ENCODE measurements around the gene AFF3. TPM values are rescaled to one million over a fixed set of nuclear protein-coding genes. Genes with fewer than 3 reads are reported as not detected.

The AFF3 gene
- total and polyA plus RNA-seq, 10 donors = 6.0 to 92.2 (median 64.0) TPM

DNA sequence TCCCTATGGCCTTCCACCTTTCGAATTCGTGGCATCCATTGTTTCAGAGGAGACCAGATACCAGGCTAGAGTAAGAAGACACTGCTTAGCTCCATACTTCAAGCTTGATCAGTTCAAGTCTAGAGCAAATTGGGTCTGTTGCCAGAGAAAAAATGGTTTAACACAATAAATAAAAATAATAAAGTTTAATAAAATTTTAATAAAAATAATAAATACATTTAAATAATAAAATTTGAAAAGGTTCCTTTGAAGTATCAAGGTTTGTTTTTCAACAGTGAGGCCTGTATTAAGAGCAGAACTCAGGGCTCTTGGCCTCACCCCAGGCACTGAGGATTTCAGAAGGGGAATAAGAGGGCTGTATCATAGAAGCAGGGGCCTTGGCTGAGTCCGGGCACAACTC is 547.0 kb downstream of the AFF3 start:
- no peaks in the 10 kb centered on the region for H3K4me1 ChIP-seq
- intact Hi-C loops (cut with DNase I; ENCODE audit: low total_unique reads) = no loop called here
- H3K4me3 ChIP-seq = no peak overlapping the region
- H3K36me3 ChIP-seq = peaks cover 0 to 65% (median 0%) of the 10 kb centered on the region in 6 donors
- no peak overlapping the region for H3K27ac ChIP-seq
- WGBS, 5 donors = 92 to 98% (median 94%) methylated on average over 3 of the region's 3 CpGs
- no peak for TF ChIP-seq POLR2A (IDR thresholded peaks at IDR 0.05)
- TF ChIP-seq POLR2AphosphoS5 (IDR thresholded peaks at IDR 0.05) = no peak
- TF ChIP-seq, protein P1, sequence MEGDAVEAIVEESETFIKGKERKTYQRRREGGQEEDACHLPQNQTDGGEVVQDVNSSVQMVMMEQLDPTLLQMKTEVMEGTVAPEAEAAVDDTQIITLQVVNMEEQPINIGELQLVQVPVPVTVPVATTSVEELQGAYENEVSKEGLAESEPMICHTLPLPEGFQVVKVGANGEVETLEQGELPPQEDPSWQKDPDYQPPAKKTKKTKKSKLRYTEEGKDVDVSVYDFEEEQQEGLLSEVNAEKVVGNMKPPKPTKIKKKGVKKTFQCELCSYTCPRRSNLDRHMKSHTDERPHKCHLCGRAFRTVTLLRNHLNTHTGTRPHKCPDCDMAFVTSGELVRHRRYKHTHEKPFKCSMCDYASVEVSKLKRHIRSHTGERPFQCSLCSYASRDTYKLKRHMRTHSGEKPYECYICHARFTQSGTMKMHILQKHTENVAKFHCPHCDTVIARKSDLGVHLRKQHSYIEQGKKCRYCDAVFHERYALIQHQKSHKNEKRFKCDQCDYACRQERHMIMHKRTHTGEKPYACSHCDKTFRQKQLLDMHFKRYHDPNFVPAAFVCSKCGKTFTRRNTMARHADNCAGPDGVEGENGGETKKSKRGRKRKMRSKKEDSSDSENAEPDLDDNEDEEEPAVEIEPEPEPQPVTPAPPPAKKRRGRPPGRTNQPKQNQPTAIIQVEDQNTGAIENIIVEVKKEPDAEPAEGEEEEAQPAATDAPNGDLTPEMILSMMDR (IDR thresholded peaks at IDR 0.05 in 8 of 11, conservative IDR thresholded peaks at IDR 0.05 in 3 of 11) = no peak
- H3K27me3 ChIP-seq (replicated peaks in 1 of 7) = no peaks in the 10 kb centered on the region
- no peaks in the 10 kb centered on the region for H3K9me3 ChIP-seq
- DNase-seq = no peak

DNA sequence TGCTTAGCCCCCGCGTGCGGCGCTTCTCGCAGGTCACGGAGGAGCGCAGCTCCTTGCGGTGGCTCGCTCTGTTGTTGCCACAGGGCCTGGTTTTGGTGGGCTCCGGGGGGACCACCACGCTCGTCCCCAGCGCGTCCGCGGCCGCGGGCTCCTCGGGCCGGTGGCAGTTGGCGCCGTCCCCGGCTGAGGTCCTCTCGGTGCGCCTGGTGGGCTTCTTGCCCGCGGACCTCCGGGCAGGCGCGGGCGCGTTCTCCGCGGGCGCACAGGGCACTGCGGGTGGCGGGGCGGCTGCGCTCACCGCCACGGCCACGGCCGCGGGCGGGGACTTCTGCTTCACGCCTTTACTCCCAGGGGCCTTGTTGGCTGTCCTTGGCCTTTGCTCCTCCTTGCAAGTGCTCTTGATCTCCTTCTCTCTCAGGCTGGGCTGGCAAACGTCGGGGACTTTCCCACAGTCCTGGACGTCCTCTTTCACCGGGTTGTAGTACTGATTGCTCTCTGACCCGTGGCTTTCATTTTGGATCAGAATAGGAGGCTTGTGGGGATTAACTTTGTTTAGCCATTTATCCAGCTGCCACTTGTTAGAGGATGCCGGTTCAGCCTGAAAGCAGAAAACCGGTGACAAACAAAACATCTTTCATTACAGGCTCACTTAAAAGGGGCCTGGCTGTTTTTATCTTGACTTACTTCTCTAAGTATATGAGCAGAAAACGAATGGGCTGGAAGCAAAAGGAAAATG is 548.5 kb downstream of the AFF3 start:
- H3K27me3 ChIP-seq (replicated peaks in 1 of 7) = no peaks in the 10 kb centered on the region
- TF ChIP-seq, protein P1 (IDR thresholded peaks at IDR 0.05 in 8 of 11, conservative IDR thresholded peaks at IDR 0.05 in 3 of 11) = no peak
- peak in 1 of 3 donors; percentile 30 for TF ChIP-seq POLR2AphosphoS5 (IDR thresholded peaks at IDR 0.05)
- no peak overlapping the region for H3K4me3 ChIP-seq
- peaks cover 0 to 64% (median 2%) of the 10 kb centered on the region in 6 donors for H3K36me3 ChIP-seq
- H3K9me3 ChIP-seq = no peaks in the 10 kb centered on the region
- 72 to 90% (median 88%) methylated on average over 34 to 54 of the region's 54 CpGs for WGBS, 5 donors
- H3K27ac ChIP-seq = no peak overlapping the region
- no peaks in the 10 kb centered on the region for H3K4me1 ChIP-seq
- intact Hi-C loops (cut with DNase I; ENCODE audit: low total_unique reads) = no loop called here
- DNase-seq = no peak

DNA sequence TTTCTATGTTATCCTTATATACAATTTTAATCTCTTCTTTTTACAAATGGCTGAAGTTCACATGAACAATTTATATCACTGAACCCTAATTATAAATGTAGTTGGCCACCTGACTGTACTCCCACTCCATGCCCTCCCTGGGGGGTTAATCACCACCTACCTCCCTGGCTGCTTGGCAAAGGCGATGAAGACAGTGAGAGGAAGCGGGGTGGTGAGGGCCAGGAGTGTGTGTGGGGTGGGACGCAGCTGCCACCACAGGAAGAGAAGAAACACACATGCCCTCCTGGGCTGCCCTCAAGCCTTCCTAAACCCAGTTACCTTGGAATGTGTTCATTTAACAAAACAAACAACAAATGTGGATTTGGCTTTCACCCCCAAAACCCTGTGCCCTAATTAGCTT is 565.6 kb downstream of the AFF3 start:
- Histone ChIP-seq H3K36me3 (peaks cover 0 to 82% (median 9%) of the 10 kb centered on the region in 6 donors), H3K4me1 (peaks cover 0 to 9% (median 0%) of the 10 kb centered on the region in 6 donors), H3K4me3 (no peak overlapping the region), H3K9me3 (no peaks in the 10 kb centered on the region), H3K27ac (no peak overlapping the region), H3K27me3 (replicated peaks in 1 of 7) (no peaks in the 10 kb centered on the region)
- DNase-seq = no peak
- intact Hi-C loops (cut with DNase I; ENCODE audit: low total_unique reads) = no loop called here
- TF ChIP-seq, protein P1 (IDR thresholded peaks at IDR 0.05 in 8 of 11, conservative IDR thresholded peaks at IDR 0.05 in 3 of 11) = no peak
- no peak for TF ChIP-seq POLR2AphosphoS5 (IDR thresholded peaks at IDR 0.05)
- no peak for TF ChIP-seq POLR2A (IDR thresholded peaks at IDR 0.05)
- 43 to 66% (median 54%) methylated on average over 3 of the region's 3 CpGs for WGBS, 5 donors

DNA sequence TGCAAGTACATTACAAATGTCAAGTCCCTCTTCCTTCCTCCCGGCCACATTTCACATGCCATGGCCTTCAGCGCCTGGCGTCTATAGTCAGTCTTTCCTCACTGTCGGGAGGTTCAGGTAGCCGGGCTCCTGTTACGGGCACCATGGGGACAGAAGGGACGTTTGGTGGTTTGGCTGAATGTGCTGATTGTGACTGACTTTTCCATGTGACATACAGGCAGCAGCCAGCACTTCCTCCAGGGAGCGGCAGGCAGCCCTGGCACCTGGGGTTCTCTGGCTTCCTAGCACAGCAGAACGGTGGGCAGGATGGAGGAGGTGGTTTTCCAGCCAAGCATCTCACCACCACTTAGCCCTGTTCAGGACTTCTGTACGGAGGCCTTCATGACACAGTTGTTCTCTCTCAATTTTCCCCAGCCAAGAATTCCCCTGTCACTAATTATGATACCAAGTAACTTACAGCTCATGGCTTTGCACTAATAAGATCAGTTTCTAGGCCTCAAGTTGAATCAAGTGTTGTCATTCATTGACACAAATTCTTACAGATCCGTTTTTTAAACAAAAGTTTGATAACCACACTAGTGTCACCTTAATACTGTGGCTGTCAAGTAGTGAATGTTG is 568.6 kb downstream of the AFF3 start:
- no peak for TF ChIP-seq POLR2A (IDR thresholded peaks at IDR 0.05)
- TF ChIP-seq POLR2AphosphoS5 (IDR thresholded peaks at IDR 0.05) = no peak
- TF ChIP-seq, protein P1 (IDR thresholded peaks at IDR 0.05 in 8 of 11, conservative IDR thresholded peaks at IDR 0.05 in 3 of 11) = no peak
- H3K4me1 ChIP-seq = peaks cover 0 to 9% (median 0%) of the 10 kb centered on the region in 6 donors
- intact Hi-C loops (cut with DNase I; ENCODE audit: low total_unique reads) = no loop called here
- H3K4me3 ChIP-seq = no peak overlapping the region
- WGBS, 5 donors = 60 to 76% (median 68%) methylated on average over 10 to 11 of the region's 11 CpGs
- DNase-seq = no peak
- H3K27ac ChIP-seq = no peak overlapping the region
- H3K36me3 ChIP-seq = peaks cover 0 to 78% (median 5%) of the 10 kb centered on the region in 6 donors
- H3K27me3 ChIP-seq (replicated peaks in 1 of 7) = no peaks in the 10 kb centered on the region
- no peaks in the 10 kb centered on the region for H3K9me3 ChIP-seq

Data from spleen (tissue), 11 donors.